Measurements from ENCODE around the gene NKD2. TPM values are rescaled to one million over a fixed set of nuclear protein-coding genes. Genes with fewer than 3 reads are reported as not detected.

NKD2 gene
- total RNA-seq, 1 donor from 2014 or later: 20.6 TPM

DNA sequence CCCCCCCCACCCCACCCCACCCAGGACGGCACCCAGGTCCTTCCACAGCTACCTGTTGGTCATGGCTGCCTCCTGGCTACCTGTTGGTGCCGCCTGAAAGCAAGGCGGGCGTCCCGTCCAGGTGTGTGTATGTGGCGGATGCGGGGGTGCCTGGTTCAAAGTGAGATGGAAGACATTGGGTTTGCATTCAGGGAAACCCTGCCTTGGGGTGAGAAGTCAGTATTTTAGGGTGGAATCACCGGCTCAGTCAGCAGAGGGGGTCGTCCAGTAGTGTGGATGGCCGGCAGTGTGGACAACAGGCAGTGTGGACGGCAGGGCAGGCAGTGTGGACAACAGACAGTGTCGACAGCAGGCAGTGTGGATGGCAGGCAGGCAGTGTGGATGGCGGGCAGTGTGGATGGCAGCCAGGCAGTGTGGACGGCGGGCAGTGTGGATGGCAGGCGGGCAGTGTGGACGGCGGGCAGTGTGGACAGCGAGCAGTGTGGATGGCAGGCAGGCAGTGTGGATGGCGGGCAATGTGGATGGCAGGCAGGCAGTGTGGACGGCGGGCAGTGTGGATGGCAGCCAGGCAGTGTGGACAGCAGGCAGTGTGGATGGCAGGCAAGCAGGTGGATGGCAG, 28.0 kb downstream of the NKD2 start:
- H3K27ac Mint-ChIP-seq (ENCODE audit: unreplicated experiment): no peak overlapping the region
- H3K4me3 Mint-ChIP-seq: no peak overlapping the region
- peaks cover 12% of the 10 kb centered on the region for H3K9me3 Mint-ChIP-seq
- no peak for DNase-seq (ENCODE audit: low read depth, low spot score)
- H3K27me3 Mint-ChIP-seq (ENCODE audit: low read depth): no peaks in the 10 kb centered on the region
- H3K36me3 Mint-ChIP-seq (ENCODE audit: low read depth): peaks cover 23% of the 10 kb centered on the region
- H3K4me1 Mint-ChIP-seq: peaks cover under 1% of the 10 kb centered on the region
- no peak for TF ChIP-seq CTCF (conservative IDR thresholded peaks at IDR 0.05)

DNA sequence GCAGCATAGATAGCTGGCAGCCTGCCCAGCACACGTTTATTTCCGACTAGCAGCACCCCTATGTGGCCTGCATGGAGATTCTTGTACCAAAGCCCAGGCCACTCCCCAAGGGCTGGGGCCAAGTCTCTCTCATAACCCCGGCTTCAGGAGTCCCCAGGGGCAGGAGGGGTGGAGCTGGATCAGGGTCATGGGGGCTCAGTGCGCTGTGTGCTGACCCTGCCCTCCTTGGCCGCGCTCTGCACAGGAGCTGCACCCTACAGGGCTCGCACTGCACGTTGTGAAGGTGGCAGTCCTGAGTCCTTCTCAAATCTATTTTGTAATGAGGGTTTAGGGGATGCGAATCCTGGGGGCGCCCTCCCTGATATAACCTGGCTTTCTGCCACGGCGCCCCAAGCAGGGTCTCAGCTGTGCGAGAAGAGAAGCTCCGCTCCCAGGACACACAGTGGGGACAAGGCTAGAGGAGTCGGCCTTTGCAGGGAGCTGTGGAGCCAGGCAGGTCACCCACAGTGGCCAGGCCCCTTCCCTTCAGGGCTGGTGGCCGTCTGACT, 28.6 kb downstream of the NKD2 start:
- no peak overlapping the region for H3K4me3 Mint-ChIP-seq
- H3K27ac Mint-ChIP-seq (ENCODE audit: unreplicated experiment): no peak overlapping the region
- TF ChIP-seq CTCF (conservative IDR thresholded peaks at IDR 0.05): no peak
- no peak for DNase-seq (ENCODE audit: low read depth, low spot score)
- H3K9me3 Mint-ChIP-seq: peaks cover 18% of the 10 kb centered on the region
- no peaks in the 10 kb centered on the region for H3K27me3 Mint-ChIP-seq (ENCODE audit: low read depth)
- H3K36me3 Mint-ChIP-seq (ENCODE audit: low read depth): peaks cover 26% of the 10 kb centered on the region
- H3K4me1 Mint-ChIP-seq: peaks cover 5% of the 10 kb centered on the region

DNA sequence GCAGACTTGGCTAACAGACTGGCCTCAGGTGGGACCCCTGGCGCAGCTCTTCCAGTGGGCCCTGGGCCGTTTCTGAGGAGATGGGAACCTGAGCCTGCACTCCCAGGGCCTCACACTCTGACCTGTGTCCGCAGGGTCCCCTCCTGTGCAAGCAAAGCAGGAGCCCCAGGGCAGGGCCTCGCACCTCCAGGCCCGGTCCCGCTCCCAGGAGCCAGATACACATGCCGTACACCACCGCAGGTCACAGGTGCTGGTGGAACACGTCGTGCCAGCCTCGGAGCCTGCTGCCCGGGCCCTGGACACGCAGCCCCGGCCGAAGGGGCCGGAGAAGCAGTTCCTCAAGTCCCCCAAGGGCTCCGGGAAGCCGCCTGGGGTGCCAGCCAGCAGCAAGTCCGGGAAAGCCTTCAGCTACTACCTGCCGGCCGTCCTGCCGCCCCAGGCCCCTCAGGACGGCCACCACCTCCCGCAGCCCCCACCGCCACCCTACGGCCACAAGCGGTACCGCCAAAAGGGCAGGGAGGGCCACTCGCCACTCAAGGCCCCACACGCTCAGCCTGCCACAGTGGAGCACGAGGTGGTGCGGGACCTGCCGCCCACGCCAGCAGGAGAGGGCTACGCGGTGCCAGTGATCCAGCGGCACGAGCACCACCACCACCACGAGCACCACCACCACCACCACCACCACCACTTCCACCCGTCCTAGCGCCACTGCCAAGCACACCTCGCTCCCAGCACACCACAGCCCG, 29.2 kb downstream of the NKD2 start:
- peaks cover 25% of the 10 kb centered on the region for H3K9me3 Mint-ChIP-seq
- no peak overlapping the region for H3K4me3 Mint-ChIP-seq
- no peak overlapping the region for H3K27ac Mint-ChIP-seq (ENCODE audit: unreplicated experiment)
- H3K27me3 Mint-ChIP-seq (ENCODE audit: low read depth): no peaks in the 10 kb centered on the region
- peaks cover 5% of the 10 kb centered on the region for H3K4me1 Mint-ChIP-seq
- no peak for TF ChIP-seq CTCF (conservative IDR thresholded peaks at IDR 0.05)
- H3K36me3 Mint-ChIP-seq (ENCODE audit: low read depth): peaks cover 32% of the 10 kb centered on the region
- DNase-seq (ENCODE audit: low read depth, low spot score): no peak

DNA sequence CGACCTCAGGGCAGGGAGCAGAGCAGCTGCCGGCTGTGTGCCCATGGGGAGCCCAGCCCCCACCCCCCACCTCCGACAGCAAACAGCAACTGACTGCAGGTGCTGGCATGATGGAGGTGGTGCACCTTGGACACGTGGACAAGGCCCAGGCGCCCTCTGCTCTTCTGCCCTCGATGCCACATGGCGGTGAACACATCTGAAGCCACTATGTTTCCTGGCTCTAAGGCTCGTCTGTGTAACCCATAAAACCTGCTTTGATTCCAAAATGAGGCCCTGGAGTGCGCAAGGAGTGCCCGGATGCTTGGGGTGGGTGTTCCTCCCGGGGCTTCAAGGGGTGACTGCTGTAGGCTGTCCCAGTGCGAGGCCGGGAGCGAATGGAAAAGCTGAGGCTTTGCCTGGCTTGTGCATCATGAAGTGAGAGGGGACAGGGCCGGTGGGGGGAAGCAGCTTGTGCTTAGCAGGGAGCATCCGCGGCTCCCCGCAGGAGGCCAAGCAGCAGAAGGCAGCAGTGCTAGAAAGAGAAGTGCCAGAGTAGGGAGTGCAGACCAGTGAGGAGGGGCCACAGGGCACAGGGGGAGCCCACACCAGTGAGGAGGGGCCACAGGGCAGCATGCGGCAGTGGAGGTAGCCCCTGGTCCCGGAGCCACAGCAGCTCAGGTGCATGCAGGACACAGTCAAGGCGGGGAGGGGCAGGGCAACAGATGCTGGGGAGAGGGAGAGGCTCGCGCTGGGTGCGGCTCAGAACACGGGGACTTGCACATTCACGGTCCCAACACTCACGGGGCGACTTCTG, 30.0 kb downstream of the NKD2 start:
- no peak for DNase-seq (ENCODE audit: low read depth, low spot score)
- H3K36me3 Mint-ChIP-seq (ENCODE audit: low read depth): peaks cover 35% of the 10 kb centered on the region
- H3K4me1 Mint-ChIP-seq: peaks cover 5% of the 10 kb centered on the region
- no peak for TF ChIP-seq CTCF (conservative IDR thresholded peaks at IDR 0.05)
- H3K27me3 Mint-ChIP-seq (ENCODE audit: low read depth): no peaks in the 10 kb centered on the region
- no peak overlapping the region for H3K4me3 Mint-ChIP-seq
- H3K27ac Mint-ChIP-seq (ENCODE audit: unreplicated experiment): no peak overlapping the region
- peaks cover 32% of the 10 kb centered on the region for H3K9me3 Mint-ChIP-seq

GRCh38 chr5:1039210-1039548, 30.6 kb downstream of the NKD2 start:
- no peak for DNase-seq (ENCODE audit: low read depth, low spot score)
- Mint-ChIP-seq H3K27me3 (ENCODE audit: low read depth) (no peaks in the 10 kb centered on the region), H3K4me1 (peaks cover 5% of the 10 kb centered on the region), H3K9me3 (peaks cover 38% of the 10 kb centered on the region), H3K4me3 (no peak overlapping the region), H3K36me3 (ENCODE audit: low read depth) (peaks cover 40% of the 10 kb centered on the region), H3K27ac (ENCODE audit: unreplicated experiment) (no peak overlapping the region)
- no peak for TF ChIP-seq CTCF (conservative IDR thresholded peaks at IDR 0.05)
